ENCODE results near the gene NAP1L1.

DNA sequence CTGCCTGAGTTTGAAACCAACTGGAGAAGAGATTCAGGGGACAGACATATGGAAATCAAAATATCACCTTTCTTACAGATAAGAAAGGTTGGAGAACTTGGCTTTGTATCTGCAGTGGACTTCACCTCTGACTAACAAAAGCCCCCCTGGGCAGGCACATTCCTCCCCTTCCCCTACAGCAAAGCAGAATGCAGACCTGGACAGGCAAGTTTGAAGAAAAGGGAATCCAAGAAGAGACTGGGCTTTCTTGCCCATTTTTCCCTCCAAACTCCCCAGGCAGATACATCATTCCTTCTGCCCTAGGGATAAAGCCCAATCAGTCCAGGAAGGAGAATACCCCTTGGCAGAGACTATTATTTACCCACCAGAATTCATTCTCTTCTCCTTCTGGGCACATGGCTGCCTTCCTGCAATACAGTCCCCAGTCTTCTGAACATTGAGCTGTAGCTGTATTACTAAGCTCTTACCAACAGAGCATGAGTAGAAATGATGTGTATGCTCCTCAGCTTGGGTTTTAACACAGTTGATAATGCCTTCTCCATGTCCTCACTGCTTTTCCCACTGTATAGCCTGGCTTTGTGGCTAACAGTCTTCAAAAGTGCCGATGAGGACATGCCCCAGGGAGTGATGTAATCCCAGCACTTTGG is 17.4 kb upstream of the NAP1L1 start:
- TF ChIP-seq, protein P1, sequence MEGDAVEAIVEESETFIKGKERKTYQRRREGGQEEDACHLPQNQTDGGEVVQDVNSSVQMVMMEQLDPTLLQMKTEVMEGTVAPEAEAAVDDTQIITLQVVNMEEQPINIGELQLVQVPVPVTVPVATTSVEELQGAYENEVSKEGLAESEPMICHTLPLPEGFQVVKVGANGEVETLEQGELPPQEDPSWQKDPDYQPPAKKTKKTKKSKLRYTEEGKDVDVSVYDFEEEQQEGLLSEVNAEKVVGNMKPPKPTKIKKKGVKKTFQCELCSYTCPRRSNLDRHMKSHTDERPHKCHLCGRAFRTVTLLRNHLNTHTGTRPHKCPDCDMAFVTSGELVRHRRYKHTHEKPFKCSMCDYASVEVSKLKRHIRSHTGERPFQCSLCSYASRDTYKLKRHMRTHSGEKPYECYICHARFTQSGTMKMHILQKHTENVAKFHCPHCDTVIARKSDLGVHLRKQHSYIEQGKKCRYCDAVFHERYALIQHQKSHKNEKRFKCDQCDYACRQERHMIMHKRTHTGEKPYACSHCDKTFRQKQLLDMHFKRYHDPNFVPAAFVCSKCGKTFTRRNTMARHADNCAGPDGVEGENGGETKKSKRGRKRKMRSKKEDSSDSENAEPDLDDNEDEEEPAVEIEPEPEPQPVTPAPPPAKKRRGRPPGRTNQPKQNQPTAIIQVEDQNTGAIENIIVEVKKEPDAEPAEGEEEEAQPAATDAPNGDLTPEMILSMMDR (IDR thresholded peaks at IDR 0.05 in 8 of 11, conservative IDR thresholded peaks at IDR 0.05 in 3 of 11), result no peak
- TF ChIP-seq POLR2A (IDR thresholded peaks at IDR 0.05), result no peak
